ENCODE results near the gene ACER2. TPM values are rescaled to one million over a fixed set of nuclear protein-coding genes. Genes with fewer than 3 reads are reported as not detected.
"Not testable (repeated sequence)": the region's sequence is repeated elsewhere in the genome, so short reads cannot be mapped to it uniquely, and the experiment has no call there.

ACER2 gene
- total RNA-seq, 2 donors from 2014 or later: 2.3 to 2.4 TPM

DNA sequence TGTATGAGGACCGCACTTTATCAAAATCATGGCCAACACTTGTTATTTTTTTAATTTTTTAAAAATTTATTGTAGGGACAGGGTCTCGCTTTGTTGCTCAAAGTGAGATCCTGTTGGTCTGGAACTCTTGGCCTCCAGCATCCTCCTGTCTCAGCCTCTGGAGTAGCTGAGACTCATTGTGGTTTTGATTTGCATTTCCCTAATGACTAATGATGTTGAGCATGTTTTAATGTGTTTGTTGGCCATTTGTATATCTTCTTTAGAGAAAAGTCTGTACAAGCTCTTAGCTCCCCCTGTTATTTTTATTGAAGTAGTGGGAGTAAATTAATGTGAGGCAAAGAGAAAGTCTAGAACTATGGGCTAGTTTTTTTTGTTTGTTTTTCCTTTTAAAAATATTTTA is 27.2 kb upstream of the ACER2 start:
- Mint-ChIP-seq H3K4me3 (peak overlapping the region; percentile 99), H3K4me1 (peaks cover 22% of the 10 kb centered on the region), H3K9me3 (no peaks in the 10 kb centered on the region), H3K27ac (no peak overlapping the region), H3K27me3 (ENCODE audit: insufficient read depth) (no peaks in the 10 kb centered on the region), H3K36me3 (ENCODE audit: low read depth) (peaks cover 32% of the 10 kb centered on the region)
- H3K36me3 ChIP-seq (ENCODE audit: control insufficient read depth, insufficient read depth, low read length): peaks cover 28% of the 10 kb centered on the region
- no peaks in the 10 kb centered on the region for H3K27me3 ChIP-seq (ENCODE audit: control insufficient read depth, insufficient read depth, low read length, poor library complexity, severe bottlenecking)
- TF ChIP-seq, protein P1, sequence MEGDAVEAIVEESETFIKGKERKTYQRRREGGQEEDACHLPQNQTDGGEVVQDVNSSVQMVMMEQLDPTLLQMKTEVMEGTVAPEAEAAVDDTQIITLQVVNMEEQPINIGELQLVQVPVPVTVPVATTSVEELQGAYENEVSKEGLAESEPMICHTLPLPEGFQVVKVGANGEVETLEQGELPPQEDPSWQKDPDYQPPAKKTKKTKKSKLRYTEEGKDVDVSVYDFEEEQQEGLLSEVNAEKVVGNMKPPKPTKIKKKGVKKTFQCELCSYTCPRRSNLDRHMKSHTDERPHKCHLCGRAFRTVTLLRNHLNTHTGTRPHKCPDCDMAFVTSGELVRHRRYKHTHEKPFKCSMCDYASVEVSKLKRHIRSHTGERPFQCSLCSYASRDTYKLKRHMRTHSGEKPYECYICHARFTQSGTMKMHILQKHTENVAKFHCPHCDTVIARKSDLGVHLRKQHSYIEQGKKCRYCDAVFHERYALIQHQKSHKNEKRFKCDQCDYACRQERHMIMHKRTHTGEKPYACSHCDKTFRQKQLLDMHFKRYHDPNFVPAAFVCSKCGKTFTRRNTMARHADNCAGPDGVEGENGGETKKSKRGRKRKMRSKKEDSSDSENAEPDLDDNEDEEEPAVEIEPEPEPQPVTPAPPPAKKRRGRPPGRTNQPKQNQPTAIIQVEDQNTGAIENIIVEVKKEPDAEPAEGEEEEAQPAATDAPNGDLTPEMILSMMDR (conservative IDR thresholded peaks at IDR 0.05): no peak
- 95 to 100% methylated on average over 1 to 2 of the region's 2 CpGs for WGBS, 2 experiments (ENCODE audit: insufficient coverage in 1 of 2, insufficient read length in 1 of 2)
- H3K4me3 ChIP-seq (ENCODE audit: low read length): no peak overlapping the region
- DNase-seq: no peak
- no peak overlapping the region for H3K9ac ChIP-seq (ENCODE audit: extremely low read depth, low read length, poor library complexity, severe bottlenecking)
- H3K4me1 ChIP-seq (ENCODE audit: control insufficient read depth, insufficient read depth, low read length): peaks cover 6% of the 10 kb centered on the region
- no peak overlapping the region for H3K27ac ChIP-seq (ENCODE audit: low read depth, low read length)
- no peaks in the 10 kb centered on the region for H3K9me3 ChIP-seq (ENCODE audit: control insufficient read depth, low read length)

DNA sequence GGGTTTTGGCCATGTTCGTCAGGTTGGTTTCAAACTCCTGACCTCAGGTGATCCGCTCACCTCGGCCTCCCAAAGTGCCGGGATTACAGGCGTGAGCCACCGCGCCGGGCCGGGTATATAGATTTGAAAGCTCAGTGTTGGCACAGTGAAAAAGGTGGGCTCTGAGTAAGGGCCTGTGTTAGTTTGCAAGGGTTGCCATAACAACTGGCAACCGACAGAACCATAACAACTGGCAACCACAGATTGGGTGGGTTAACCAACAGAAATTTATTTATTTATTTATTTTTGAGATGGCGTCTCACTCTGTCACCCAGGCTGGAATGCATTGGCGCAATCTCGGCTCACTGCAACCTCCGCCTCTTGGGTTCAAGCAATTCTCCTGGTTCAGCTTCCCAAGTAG is 23.6 kb upstream of the ACER2 start:
- not testable (repeated sequence) for H3K9me3 ChIP-seq (ENCODE audit: control insufficient read depth, low read length); H3K27me3 Mint-ChIP-seq (ENCODE audit: insufficient read depth); H3K27ac Mint-ChIP-seq; H3K9ac ChIP-seq (ENCODE audit: extremely low read depth, low read length, poor library complexity, severe bottlenecking); H3K4me3 ChIP-seq (ENCODE audit: low read length); H3K9me3 Mint-ChIP-seq; H3K4me3 Mint-ChIP-seq; H3K36me3 Mint-ChIP-seq (ENCODE audit: low read depth); H3K36me3 ChIP-seq (ENCODE audit: control insufficient read depth, insufficient read depth, low read length); H3K27ac ChIP-seq (ENCODE audit: low read depth, low read length); DNase-seq; H3K27me3 ChIP-seq (ENCODE audit: control insufficient read depth, insufficient read depth, low read length, poor library complexity, severe bottlenecking); H3K4me1 Mint-ChIP-seq; H3K4me1 ChIP-seq (ENCODE audit: control insufficient read depth, insufficient read depth, low read length)
- WGBS, 2 experiments (ENCODE audit: insufficient coverage in 1 of 2, insufficient read length in 1 of 2): 95 to 98% methylated on average over 4 to 14 of the region's 14 CpGs

DNA sequence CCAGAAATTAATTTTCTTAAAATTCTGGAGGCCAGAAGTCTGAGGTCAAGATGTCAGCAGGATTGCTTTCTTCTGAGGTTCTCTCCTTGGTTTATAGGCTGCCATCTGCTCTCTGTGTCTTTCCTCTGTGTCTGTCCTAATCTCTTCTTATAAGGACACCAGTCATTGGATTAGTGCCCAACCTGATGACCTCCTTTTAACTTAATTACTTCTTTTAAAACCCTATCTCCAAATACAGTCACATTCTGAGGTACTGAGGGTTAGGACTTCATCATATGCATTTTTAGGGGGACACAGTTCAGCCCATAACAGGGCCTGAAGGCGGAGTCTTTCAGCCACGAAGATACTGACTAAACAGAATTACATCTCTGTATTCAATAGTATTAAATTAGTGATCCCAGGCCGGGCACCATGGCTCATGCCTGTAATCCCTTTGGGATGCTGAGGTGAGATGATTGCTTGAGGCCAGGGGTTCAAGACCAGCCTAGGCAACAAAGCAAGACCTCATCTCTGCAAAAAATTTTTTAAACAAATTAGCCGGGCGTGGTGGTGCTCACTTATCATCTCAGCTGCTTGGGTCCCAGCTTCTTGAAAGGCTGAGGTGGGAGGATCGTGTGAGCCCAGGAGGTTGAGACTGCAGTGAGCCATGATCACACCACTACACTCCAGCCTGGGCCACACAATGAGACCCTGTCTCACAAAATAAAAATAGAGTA is 22.9 kb upstream of the ACER2 start:
- no peaks in the 10 kb centered on the region for H3K36me3 Mint-ChIP-seq (ENCODE audit: low read depth)
- WGBS, 2 experiments (ENCODE audit: insufficient coverage in 1 of 2, insufficient read length in 1 of 2): 95% methylated on average over 5 of the region's 6 CpGs; no CpG with 5 or more reads in 1 of the 2 experiments
- H3K27ac Mint-ChIP-seq: no peak overlapping the region

More for the DNA sequence above, 22.9 kb upstream of the ACER2 start:
- no peaks in the 10 kb centered on the region for H3K36me3 ChIP-seq (ENCODE audit: control insufficient read depth, insufficient read depth, low read length)
- no peak for DNase-seq
- TF ChIP-seq, protein P1 (conservative IDR thresholded peaks at IDR 0.05): no peak
- H3K27ac ChIP-seq (ENCODE audit: low read depth, low read length): no peak overlapping the region
- no peaks in the 10 kb centered on the region for H3K27me3 ChIP-seq (ENCODE audit: control insufficient read depth, insufficient read depth, low read length, poor library complexity, severe bottlenecking)
- H3K4me3 ChIP-seq (ENCODE audit: low read length): no peak overlapping the region
- no peak overlapping the region for H3K9ac ChIP-seq (ENCODE audit: extremely low read depth, low read length, poor library complexity, severe bottlenecking)
- Mint-ChIP-seq H3K27me3 (ENCODE audit: insufficient read depth) (no peaks in the 10 kb centered on the region), H3K9me3 (no peaks in the 10 kb centered on the region), H3K4me3 (no peak overlapping the region), H3K4me1 (peaks cover 3% of the 10 kb centered on the region)
- H3K4me1 ChIP-seq (ENCODE audit: control insufficient read depth, insufficient read depth, low read length): no peaks in the 10 kb centered on the region
- peaks cover 5% of the 10 kb centered on the region for H3K9me3 ChIP-seq (ENCODE audit: control insufficient read depth, low read length)
